Uterus (tissue), 2 donors: ENCODE results near the gene MFAP3L.

Experiments
- CTCF ChIP-seq, 4 experiments: fragments of 200-600 bp in 2 of 4; fragments of 450-650 bp in 2 of 4; sonication (generic) in 2 of 4; IDR thresholded peaks; one replicate each; pipeline ENCODE4 v1.5.1; 2016 to 2019; ENCODE audit warnings: antibody characterized with exemption in 4 of 4, mild to moderate bottlenecking in 2 of 4, moderate library complexity in 1 of 4
- POLR2A ChIP-seq, 2 donors: fragments of 450-650 bp; IDR thresholded peaks; one replicate each; pipeline ENCODE4 v1.6.1; 2016; ENCODE audit warnings: antibody characterized with exemption in 2 of 2, mild to moderate bottlenecking in 1 of 2, moderate library complexity in 1 of 2

- TF ChIP-seq CTCF (IDR thresholded peaks at IDR 0.05) (no peak), POLR2A (IDR thresholded peaks at IDR 0.05) (no peak)
Observed at GRCh38 chr4:170008371-170008770, 17.8 kb downstream of the MFAP3L start.
